ENCODE results near the gene HS2ST1. TPM values are rescaled to one million over a fixed set of nuclear protein-coding genes. Genes with fewer than 3 reads are reported as not detected.
A peak's percentile ranks its signal among the peaks of the same experiment; 100 is the strongest.

Gene HS2ST1
- total RNA-seq, 1 donor from 2014 or later, result 19.0 TPM

DNA sequence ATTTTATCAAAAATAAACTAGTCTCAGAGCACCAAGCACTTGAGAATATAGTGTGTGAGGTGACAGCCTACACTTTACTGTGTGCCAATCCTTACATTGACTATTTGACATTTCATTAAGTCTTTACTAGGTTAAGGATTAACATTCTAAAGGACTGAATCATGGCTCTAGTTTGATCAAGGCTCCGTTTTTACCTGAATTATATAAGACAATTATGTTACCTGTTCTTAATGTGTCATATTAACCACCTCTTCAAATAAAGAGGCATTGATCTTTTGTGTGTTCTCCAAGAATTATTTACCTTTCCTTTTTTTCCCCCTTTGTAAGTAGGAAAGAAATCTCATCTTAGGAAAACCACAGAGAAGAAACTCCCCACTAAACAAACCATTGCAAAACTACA, 189.7 kb downstream of the HS2ST1 start:
- H3K36me3 ChIP-seq, result no peaks in the 10 kb centered on the region
- no peak overlapping the region for H3K4me3 ChIP-seq
- TF ChIP-seq CTCF (IDR thresholded peaks at IDR 0.05), result no peak
- no peak overlapping the region for H3K27ac ChIP-seq
- intact Hi-C loops (cut with DNase I), result no loop called here
- ATAC-seq (peak in 1 of 2 donors; percentile 57), DNase-seq (no peak)
- H3K27me3 ChIP-seq (ENCODE audit: low read depth), result no peaks in the 10 kb centered on the region
- H3K4me1 ChIP-seq, result no peaks in the 10 kb centered on the region
- H3K9me3 ChIP-seq, result peaks cover 13% of the 10 kb centered on the region

- H3K36me3 ChIP-seq, result no peaks in the 10 kb centered on the region
- H3K27ac ChIP-seq, result no peak overlapping the region
- peaks cover 10% of the 10 kb centered on the region for H3K9me3 ChIP-seq
- no peak for TF ChIP-seq CTCF (IDR thresholded peaks at IDR 0.05)
- ATAC-seq, result no peak
- H3K27me3 ChIP-seq (ENCODE audit: low read depth), result no peaks in the 10 kb centered on the region
- intact Hi-C loops (cut with DNase I), result no loop called here
- no peak for DNase-seq
- no peak overlapping the region for H3K4me3 ChIP-seq
- H3K4me1 ChIP-seq, result no peaks in the 10 kb centered on the region
These were observed 190.5 kb downstream of the HS2ST1 start for GRCh38 chr1:87104945-87105344.

GRCh38 chr1:87106144-87106543, 191.7 kb downstream of the HS2ST1 start:
- no peaks in the 10 kb centered on the region for H3K36me3 ChIP-seq
- H3K27me3 ChIP-seq (ENCODE audit: low read depth), result no peaks in the 10 kb centered on the region
- no peak overlapping the region for H3K27ac ChIP-seq
- TF ChIP-seq CTCF (IDR thresholded peaks at IDR 0.05), result no peak
- no peaks in the 10 kb centered on the region for H3K9me3 ChIP-seq
- DNase-seq, result no peak
- intact Hi-C loops (cut with DNase I), result no loop called here
- ATAC-seq, result no peak
- H3K4me3 ChIP-seq, result no peak overlapping the region
- H3K4me1 ChIP-seq, result no peaks in the 10 kb centered on the region

DNA sequence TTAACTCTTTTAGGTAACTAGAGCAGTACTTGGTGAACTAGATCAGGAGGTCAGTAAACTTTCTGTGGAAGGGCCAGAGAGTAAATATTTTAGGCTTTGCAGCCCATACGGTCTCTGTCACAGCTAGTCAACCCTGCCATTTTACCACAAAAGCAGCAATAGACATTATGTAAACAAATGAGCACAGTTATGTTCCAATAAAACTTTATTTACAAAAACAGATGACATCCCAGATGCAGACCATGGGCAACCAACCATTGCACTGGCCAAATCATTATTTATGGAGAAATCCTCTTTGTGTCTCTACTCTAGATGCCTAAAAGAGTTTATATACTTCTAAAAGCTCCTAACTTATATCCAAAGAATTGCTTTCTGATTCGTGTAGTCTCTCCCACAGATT, 192.4 kb downstream of the HS2ST1 start:
- H3K4me1 ChIP-seq, result peaks cover 6% of the 10 kb centered on the region
- intact Hi-C loops (cut with DNase I), result no loop called here
- H3K27ac ChIP-seq, result no peak overlapping the region
- no peaks in the 10 kb centered on the region for H3K36me3 ChIP-seq
- H3K4me3 ChIP-seq, result no peak overlapping the region
- no peak for DNase-seq
- no peaks in the 10 kb centered on the region for H3K9me3 ChIP-seq
- no peak for ATAC-seq
- H3K27me3 ChIP-seq (ENCODE audit: low read depth), result no peaks in the 10 kb centered on the region
- TF ChIP-seq CTCF (IDR thresholded peaks at IDR 0.05), result no peak

- H3K27me3 ChIP-seq (ENCODE audit: low read depth), result no peaks in the 10 kb centered on the region
- intact Hi-C loops (cut with DNase I), result no loop called here
- no peak for TF ChIP-seq CTCF (IDR thresholded peaks at IDR 0.05)
These were observed 193.8 kb downstream of the HS2ST1 start for GRCh38 chr1:87108228-87108627.

More at GRCh38 chr1:87108228-87108627, 193.8 kb downstream of the HS2ST1 start:
- no peaks in the 10 kb centered on the region for H3K9me3 ChIP-seq
- no peaks in the 10 kb centered on the region for H3K36me3 ChIP-seq
- no peak overlapping the region for H3K27ac ChIP-seq
- peaks cover 9% of the 10 kb centered on the region for H3K4me1 ChIP-seq
- ATAC-seq (no peak), DNase-seq (no peak)
- H3K4me3 ChIP-seq, result no peak overlapping the region
